HG03469 (cell line): ENCODE measurements around the gene ABLIM3.

ENCODE experiments used
- ATAC-seq: cut with Tn5 transposase; IDR thresholded peaks from one replicate; pipeline ENCODE4 v1.9.1; 2021; ENCODE audit warnings: mild to moderate bottlenecking, moderate library complexity, moderate number of reproducible peaks; ENCODE audit not compliant: unreplicated experiment

The ABLIM3 gene

DNA sequence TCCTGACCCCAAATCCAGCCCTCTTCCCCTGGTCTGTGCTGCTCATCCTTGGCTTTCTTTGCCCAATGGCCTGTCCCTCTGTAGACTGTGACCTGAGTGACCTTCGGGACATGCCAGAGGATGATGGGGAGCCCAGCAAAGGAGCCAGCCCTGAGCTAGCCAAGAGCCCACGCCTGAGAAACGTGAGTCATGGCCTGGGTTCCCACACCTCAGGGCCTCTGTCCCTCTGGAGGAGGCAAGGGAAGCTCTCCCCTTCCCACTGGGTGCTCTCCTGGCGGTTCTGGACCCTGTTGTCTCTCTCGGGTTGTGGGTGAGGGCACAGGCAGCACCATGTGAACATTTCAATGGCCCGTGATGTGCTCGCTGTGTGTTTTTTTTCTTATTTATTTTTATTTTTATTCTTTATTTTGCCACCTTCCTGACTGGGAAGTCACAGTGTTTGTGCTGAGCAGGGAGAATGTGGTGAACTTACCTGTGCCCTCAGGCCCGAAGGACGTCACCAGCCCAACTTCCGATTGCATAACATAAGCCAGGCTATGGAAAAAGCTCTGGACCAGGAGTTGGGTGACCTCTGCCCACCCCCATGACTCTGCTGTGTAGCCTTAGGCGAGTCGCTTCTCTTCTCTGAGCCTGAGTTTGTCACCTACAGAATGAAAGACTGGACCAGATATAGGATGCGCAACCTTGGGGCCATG lies 159.9 kb downstream of the ABLIM3 start:
- ATAC-seq, result no peak

DNA sequence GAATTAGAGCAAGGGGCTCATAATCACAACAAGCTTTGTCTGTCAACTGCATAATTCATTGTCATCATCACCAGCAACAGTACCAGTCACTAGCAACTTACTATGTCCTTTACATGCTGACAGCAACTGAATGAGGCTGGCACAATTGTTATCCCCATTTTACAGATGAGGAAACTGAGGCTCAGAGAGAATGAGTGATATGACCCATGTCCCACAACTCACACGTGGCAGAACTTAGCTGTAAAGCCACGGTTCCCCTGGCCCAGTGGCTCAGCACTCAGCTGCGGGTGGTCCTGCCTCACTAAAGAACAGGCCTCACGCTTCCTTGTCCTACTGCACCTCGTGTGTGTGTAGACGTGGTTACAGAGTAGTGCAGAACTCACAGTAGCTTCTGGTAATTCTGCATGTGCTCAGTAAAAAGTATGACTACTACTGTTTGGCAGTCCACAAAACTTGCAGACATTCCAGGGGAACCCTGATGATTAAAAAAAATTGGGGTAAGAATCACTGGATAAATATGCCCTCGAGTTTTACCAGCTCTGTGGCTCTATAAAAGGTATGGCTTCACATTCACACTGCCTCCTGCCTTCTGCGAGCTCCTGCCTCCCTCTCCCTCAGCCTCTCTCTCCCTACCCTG lies 160.6 kb downstream of the ABLIM3 start:
- no peak for ATAC-seq

DNA sequence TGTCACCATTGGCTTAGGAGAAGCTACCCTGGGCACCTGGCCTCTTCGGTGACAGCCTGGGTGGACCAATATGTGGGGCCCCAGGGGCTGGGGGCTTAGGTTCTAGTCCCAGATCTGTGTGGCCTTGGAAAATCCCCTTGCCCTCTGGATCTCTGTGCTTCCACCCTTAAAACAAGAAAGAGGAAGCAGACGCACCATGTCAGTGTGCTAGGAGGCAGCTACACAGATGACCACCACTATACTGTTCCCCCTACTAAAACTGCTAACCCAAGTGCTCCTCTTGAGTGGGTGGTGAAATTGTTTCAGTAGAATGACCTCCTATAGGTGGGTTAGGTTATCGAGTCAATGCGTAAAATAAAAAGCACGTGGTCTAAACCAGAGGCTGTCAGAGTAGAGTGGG lies 161.3 kb downstream of the ABLIM3 start:
- ATAC-seq, result no peak

DNA sequence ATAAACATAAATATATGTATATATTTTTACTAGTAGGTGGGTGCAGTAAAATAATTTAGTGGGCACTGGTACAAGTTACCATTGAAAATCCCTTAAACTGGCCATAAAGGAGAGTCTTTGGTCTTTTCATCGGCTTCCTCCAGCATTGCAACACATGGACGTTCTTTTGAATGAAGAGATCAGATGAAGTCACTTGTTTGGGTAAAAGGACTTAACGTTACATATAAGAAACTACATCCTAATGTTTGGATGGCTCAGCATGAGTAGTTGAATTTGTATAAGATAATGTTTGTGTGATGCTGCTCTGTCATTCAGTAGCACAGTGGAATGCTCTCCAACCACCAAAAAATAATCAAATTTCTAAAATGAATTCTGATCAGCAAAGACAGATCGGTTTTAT lies 161.9 kb downstream of the ABLIM3 start:
- no peak for ATAC-seq

DNA sequence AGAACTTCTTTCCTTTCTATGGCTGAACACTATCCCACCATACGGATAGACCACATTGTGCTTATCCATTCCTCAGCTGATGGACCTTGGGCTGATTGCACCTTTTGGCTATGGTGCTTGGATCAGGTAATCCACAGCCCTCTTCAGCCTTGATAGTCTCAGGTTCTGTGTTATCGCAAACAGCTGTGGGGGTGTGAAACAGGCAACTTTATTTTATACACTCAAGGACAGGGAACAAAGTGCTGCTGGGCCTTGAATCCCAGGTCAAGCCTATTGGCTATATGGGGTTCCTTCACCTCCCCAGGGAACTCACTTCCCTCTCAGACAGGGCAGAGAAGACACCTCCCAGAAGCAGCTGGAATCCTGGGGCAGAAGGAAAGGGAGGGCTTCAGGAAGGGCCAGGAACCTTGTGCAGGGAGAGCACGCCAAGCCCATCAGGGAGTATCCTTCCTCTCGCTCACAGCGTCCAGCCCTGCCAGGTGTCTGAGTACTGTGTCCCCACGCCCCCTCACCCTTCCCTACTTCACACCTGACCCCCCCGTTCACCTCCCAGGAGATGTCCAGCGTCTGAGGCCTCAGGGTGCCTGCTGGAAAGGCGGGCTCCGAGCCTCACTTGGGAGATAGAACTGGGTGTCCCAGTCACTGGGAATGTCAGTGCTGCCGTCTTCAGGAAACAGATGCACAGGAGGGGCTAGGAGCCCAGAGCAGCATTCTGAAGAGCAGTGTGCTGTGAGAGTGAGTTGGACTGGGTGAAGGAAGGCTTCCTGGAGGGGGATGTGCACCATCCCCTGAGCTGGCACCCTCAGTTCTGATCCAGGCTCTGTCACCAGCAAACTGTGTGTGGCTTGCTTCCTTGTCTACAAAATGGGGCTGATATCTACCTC lies 163.1 kb downstream of the ABLIM3 start:
- no peak for ATAC-seq

DNA sequence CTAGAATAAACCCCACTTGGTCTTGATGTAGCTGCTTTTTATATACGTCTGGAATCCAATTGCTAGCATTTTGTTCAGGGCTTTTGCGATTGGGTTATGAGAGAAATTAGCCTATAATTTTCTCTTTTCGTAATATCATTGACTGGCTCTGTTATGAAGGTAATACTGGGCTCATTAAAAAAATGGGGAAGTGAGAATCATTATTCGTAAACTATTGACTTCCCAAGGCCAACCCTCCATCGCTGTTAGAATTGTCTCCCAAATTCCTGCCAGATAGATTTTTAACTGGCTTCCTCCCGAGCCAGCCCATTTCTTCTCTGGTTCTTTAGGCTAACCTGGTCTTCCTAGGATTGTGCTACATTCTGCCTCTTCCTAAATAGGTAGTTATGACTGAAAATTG lies 168.1 kb downstream of the ABLIM3 start:
- no peak for ATAC-seq
